BLaER1 (cell line): Measurements from ENCODE around the gene LACTB.
"Not testable (repeated sequence)": the region's sequence is repeated elsewhere in the genome, so short reads cannot be mapped to it uniquely, and the experiment has no call there.

Source experiments
- H3K27ac ChIP-seq: shearing (Covaris generic); formaldehyde crosslinking; 2 replicates; pipeline ENCODE4 v1.8.1; 2022
- H3K27me3 ChIP-seq: shearing (Covaris generic); formaldehyde crosslinking; 2 replicates; pipeline ENCODE4 v1.8.1; 2022
- H3K36me3 ChIP-seq: shearing (Covaris generic); formaldehyde crosslinking; 2 replicates; pipeline ENCODE4 v1.8.1; 2022
- H3K4me1 ChIP-seq: shearing (Covaris generic); formaldehyde crosslinking; 2 replicates; pipeline ENCODE4 v1.8.1; 2022
- H3K4me2 ChIP-seq: shearing (Covaris generic); formaldehyde crosslinking; 2 replicates; pipeline ENCODE4 v1.8.1; 2022
- H3K4me3 ChIP-seq: shearing (Covaris generic); formaldehyde crosslinking; 2 replicates; pipeline ENCODE4 v1.8.1; 2022
- H3K9ac ChIP-seq: shearing (Covaris generic); formaldehyde crosslinking; 2 replicates; pipeline ENCODE4 v1.8.1; 2022
- H3K9me3 ChIP-seq: shearing (Covaris generic); formaldehyde crosslinking; 2 replicates; pipeline ENCODE4 v1.8.1; 2022
- H4K20me1 ChIP-seq: shearing (Covaris generic); formaldehyde crosslinking; 2 replicates; pipeline ENCODE4 v1.8.1; 2022
- Cebpa-rat ChIP-seq: shearing (Covaris generic); IDR thresholded peaks from 2 replicates; pipeline ENCODE4 v1.8.1; 2022

Gene LACTB

GRCh38 chr15:63103416-63103815 lies 18.2 kb upstream of the LACTB start:
- Histone ChIP-seq H3K4me1 (no peaks in the 10 kb centered on the region), H4K20me1 (no peaks in the 10 kb centered on the region), H3K4me2 (no peak overlapping the region), H3K9ac (no peak overlapping the region), H3K27ac (no peak overlapping the region), H3K36me3 (no peaks in the 10 kb centered on the region), H3K4me3 (no peak overlapping the region), H3K27me3 (no peaks in the 10 kb centered on the region), H3K9me3 (peaks cover 25% of the 10 kb centered on the region)
- TF ChIP-seq Cebpa-rat = no peak

- no peak overlapping the region for H3K4me3 ChIP-seq
- H3K9ac ChIP-seq = no peak overlapping the region
- H3K36me3 ChIP-seq = no peaks in the 10 kb centered on the region
- no peak overlapping the region for H3K27ac ChIP-seq
- H3K4me2 ChIP-seq = no peak overlapping the region
- H3K4me1 ChIP-seq = no peaks in the 10 kb centered on the region
- TF ChIP-seq Cebpa-rat = no peak
- no peaks in the 10 kb centered on the region for H3K27me3 ChIP-seq
- peaks cover 25% of the 10 kb centered on the region for H3K9me3 ChIP-seq
- no peaks in the 10 kb centered on the region for H4K20me1 ChIP-seq
Observed at GRCh38 chr15:63104727-63105126, 16.9 kb upstream of the LACTB start.

DNA sequence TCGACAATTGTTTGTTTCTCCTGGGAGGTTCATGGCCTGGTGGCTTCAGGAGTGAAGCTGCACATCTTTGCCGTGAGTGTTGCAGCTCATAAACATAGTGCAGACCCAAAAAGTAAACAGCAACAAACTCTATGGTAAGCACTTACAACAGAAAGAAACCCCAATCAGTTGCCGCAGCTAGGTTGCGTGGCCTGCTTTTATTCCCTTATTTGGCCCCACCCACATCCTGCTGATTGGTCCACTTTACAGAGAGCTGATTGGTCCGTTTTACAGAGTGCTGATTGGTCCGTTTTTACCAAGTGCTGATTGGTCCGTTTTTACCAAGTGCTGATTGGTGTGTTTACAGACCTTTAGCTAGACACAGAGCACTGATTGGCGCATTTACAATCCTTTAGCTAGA lies 16.3 kb upstream of the LACTB start:
- not testable (repeated sequence) for H3K4me3 ChIP-seq, H3K9ac ChIP-seq, H3K36me3 ChIP-seq, H3K4me2 ChIP-seq, H3K4me1 ChIP-seq, H3K27me3 ChIP-seq, H3K27ac ChIP-seq, H4K20me1 ChIP-seq
- H3K9me3 ChIP-seq = peaks cover 22% of the 10 kb centered on the region

GRCh38 chr15:63107895-63108546 lies 13.6 kb upstream of the LACTB start:
- no peaks in the 10 kb centered on the region for H3K36me3 ChIP-seq
- no peak overlapping the region for H3K4me3 ChIP-seq
- no peak overlapping the region for H3K27ac ChIP-seq
- peaks cover 22% of the 10 kb centered on the region for H3K9me3 ChIP-seq
- TF ChIP-seq Cebpa-rat = no peak
- no peaks in the 10 kb centered on the region for H4K20me1 ChIP-seq
- no peak overlapping the region for H3K4me2 ChIP-seq
- no peaks in the 10 kb centered on the region; the same call in 1 of the 2 replicates for H3K4me1 ChIP-seq
- H3K27me3 ChIP-seq = no peaks in the 10 kb centered on the region
- H3K9ac ChIP-seq = no peak overlapping the region

- H3K36me3 ChIP-seq = no peaks in the 10 kb centered on the region
- TF ChIP-seq Cebpa-rat = no peak
- H3K27ac ChIP-seq = no peak overlapping the region
- H3K27me3 ChIP-seq = no peaks in the 10 kb centered on the region
- no peaks in the 10 kb centered on the region for H4K20me1 ChIP-seq
- H3K4me3 ChIP-seq = no peak overlapping the region
- H3K4me1 ChIP-seq = no peaks in the 10 kb centered on the region; the same call in 1 of the 2 replicates
- H3K4me2 ChIP-seq = no peak overlapping the region
- H3K9ac ChIP-seq = no peak overlapping the region
- peaks cover 22% of the 10 kb centered on the region for H3K9me3 ChIP-seq
Observed at GRCh38 chr15:63109498-63109897, 12.2 kb upstream of the LACTB start.

DNA sequence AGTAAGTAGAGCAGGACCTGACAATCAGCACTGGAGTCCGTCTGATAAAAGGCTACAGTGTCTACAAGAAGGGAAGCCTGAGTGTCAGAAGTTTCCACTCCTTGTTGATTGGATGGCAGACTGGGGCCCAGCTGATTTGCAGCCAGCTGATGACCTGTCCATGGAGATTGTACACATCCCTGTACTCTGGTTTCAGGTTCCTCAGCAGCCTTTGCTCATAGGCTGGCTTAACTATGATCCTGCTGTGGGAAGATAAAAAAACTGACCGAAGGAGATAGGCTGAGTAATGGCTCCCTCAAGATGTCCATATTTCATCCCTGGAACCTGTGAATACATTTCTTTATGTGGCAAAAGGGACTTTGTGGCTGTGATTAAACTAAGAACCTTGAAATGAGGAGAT lies 11.7 kb upstream of the LACTB start:
- no peaks in the 10 kb centered on the region for H3K27me3 ChIP-seq
- no peaks in the 10 kb centered on the region for H3K36me3 ChIP-seq
- no peaks in the 10 kb centered on the region; the same call in 1 of the 2 replicates for H3K4me1 ChIP-seq
- H3K9ac ChIP-seq = no peak overlapping the region
- TF ChIP-seq Cebpa-rat = no peak
- no peak overlapping the region for H3K27ac ChIP-seq
- H4K20me1 ChIP-seq = no peaks in the 10 kb centered on the region
- no peak overlapping the region for H3K4me2 ChIP-seq
- H3K9me3 ChIP-seq = peaks cover 20% of the 10 kb centered on the region
- no peak overlapping the region for H3K4me3 ChIP-seq

DNA sequence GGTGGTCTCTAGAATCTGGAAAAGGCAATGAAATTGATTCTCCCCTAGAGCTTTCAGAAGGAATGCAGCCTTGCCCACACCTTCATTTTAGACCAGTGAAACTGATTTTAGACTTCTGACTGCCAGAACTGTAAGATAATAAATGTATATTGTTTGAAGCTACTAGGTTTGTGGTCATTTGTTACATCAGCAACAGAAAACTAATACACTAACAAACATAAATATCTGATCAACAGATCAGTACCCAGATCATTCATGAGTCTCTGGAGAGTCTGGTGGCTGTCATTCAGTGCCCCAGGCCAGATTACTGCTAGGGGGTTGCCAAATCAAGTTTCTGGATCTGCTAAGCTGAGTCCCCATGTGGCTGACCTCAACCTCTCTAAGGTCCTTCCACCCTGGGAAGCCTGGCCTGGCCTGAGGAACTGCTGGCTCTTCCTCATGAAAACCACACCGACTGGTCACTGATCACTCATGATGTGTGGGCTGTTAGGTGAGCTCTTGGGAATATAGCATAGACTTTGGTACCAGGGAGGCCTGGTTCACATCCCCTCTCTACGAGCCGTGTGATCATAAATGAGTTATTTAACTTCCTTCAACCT lies 11.1 kb upstream of the LACTB start:
- H3K4me2 ChIP-seq = no peak overlapping the region
- TF ChIP-seq Cebpa-rat = no peak
- no peak overlapping the region for H3K9ac ChIP-seq
- H3K27me3 ChIP-seq = no peaks in the 10 kb centered on the region
- H3K4me3 ChIP-seq = no peak overlapping the region
- no peaks in the 10 kb centered on the region for H4K20me1 ChIP-seq
- H3K36me3 ChIP-seq = no peaks in the 10 kb centered on the region
- H3K4me1 ChIP-seq = no peaks in the 10 kb centered on the region; the same call in 1 of the 2 replicates
- H3K27ac ChIP-seq = no peak overlapping the region
- peaks cover 14% of the 10 kb centered on the region for H3K9me3 ChIP-seq

GRCh38 chr15:63111481-63111880 lies 10.2 kb upstream of the LACTB start:
- Histone ChIP-seq H3K27me3 (no peaks in the 10 kb centered on the region), H3K4me1 (no peaks in the 10 kb centered on the region; the same call in 1 of the 2 replicates), H3K36me3 (no peaks in the 10 kb centered on the region), H3K4me2 (no peak overlapping the region), H3K4me3 (no peak overlapping the region), H3K27ac (no peak overlapping the region), H3K9me3 (peaks cover 4% of the 10 kb centered on the region; the same call in 1 of the 2 replicates), H3K9ac (no peak overlapping the region), H4K20me1 (no peaks in the 10 kb centered on the region)
- no peak for TF ChIP-seq Cebpa-rat

- H3K9ac ChIP-seq = no peak overlapping the region
- no peak for TF ChIP-seq Cebpa-rat
- H3K4me3 ChIP-seq = no peak overlapping the region
- no peak overlapping the region for H3K4me2 ChIP-seq
- no peaks in the 10 kb centered on the region for H4K20me1 ChIP-seq
- no peak overlapping the region for H3K27ac ChIP-seq
- H3K9me3 ChIP-seq = no peaks in the 10 kb centered on the region
- no peaks in the 10 kb centered on the region for H3K36me3 ChIP-seq
- no peaks in the 10 kb centered on the region for H3K27me3 ChIP-seq
- no peaks in the 10 kb centered on the region; the same call in 1 of the 2 replicates for H3K4me1 ChIP-seq
Observed at GRCh38 chr15:63112871-63113270, 8.8 kb upstream of the LACTB start.

DNA sequence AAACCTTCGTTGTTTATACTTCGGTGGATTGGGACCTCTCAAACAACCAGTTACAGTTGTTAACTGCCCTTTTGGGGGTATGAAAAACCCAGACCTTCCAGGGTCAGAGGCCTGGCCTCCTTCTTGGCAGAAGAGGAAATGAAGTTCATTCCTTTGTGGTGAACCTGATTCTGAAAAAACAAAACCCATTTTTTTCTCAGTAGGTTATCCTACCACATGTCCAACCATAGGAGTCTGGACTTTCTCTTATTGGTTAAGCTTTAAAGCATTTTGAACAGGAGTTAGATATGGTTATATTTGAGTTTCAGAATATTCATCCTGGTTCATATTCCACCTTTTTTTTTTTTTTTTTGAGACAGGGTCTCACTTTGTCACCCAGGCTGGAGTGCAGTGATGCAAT lies 7.2 kb upstream of the LACTB start:
- no peaks in the 10 kb centered on the region for H4K20me1 ChIP-seq
- H3K9ac ChIP-seq = no peak overlapping the region
- no peak overlapping the region for H3K27ac ChIP-seq
- no peak for TF ChIP-seq Cebpa-rat
- H3K9me3 ChIP-seq = peaks cover 15% of the 10 kb centered on the region
- no peaks in the 10 kb centered on the region for H3K27me3 ChIP-seq
- no peaks in the 10 kb centered on the region; the same call in 1 of the 2 replicates for H3K4me1 ChIP-seq
- H3K36me3 ChIP-seq = no peaks in the 10 kb centered on the region
- no peak overlapping the region for H3K4me2 ChIP-seq
- no peak overlapping the region for H3K4me3 ChIP-seq
